Spleen (tissue), 11 donors: ENCODE measurements around the gene KRT13. TPM values are rescaled to one million over a fixed set of nuclear protein-coding genes. Genes with fewer than 3 reads are reported as not detected.

ENCODE experiments used
- DNase-seq: peaks from one replicate; pipeline ENCODE4 v3.0.0-alpha.2; 2020
- H3K27ac ChIP-seq, 8 donors: fragments of 200-600 bp; sonication (generic) in 7 of 8; 1 replicate in 4 of 8; 2 replicates in 4 of 8; pipeline versions ENCODE4 v1.5.0 to v1.8.0; 2016 to 2021; ENCODE audit warnings: inconsistent platforms in 4 of 8, mild to moderate bottlenecking in 4 of 8, moderate library complexity in 1 of 8
- H3K27me3 ChIP-seq, 7 donors: fragments of 200-600 bp; sonication (generic) in 6 of 7; replicated peaks in 1 of 7; 1 replicate in 4 of 7; 2 replicates in 3 of 7; pipeline versions ENCODE4 v1.5.0 to v1.8.0; 2016 to 2021; ENCODE audit warnings: inconsistent platforms in 3 of 7, mild to moderate bottlenecking in 1 of 7
- H3K36me3 ChIP-seq, 6 donors: fragments of 200-600 bp; sonication (generic) in 5 of 6; 1 replicate in 4 of 6; 2 replicates in 2 of 6; pipeline versions ENCODE4 v1.5.0 to v1.8.0; 2016 to 2021; ENCODE audit warnings: inconsistent platforms in 2 of 6
- H3K4me1 ChIP-seq, 6 donors: fragments of 200-600 bp; sonication (generic) in 5 of 6; 1 replicate in 3 of 6; 2 replicates in 3 of 6; pipeline versions ENCODE4 v1.5.0 to v1.8.0; 2016 to 2021; ENCODE audit warnings: inconsistent platforms in 3 of 6
- H3K4me3 ChIP-seq, 8 donors: fragments of 200-600 bp; sonication (generic) in 7 of 8; 1 replicate in 4 of 8; 2 replicates in 4 of 8; pipeline versions ENCODE4 v1.5.0 to v1.8.0; 2016 to 2021; ENCODE audit warnings: inconsistent platforms in 4 of 8, mild to moderate bottlenecking in 4 of 8, moderate library complexity in 2 of 8
- H3K9me3 ChIP-seq, 8 donors: fragments of 200-600 bp; sonication (generic) in 7 of 8; 1 replicate in 4 of 8; 2 replicates in 4 of 8; pipeline versions ENCODE4 v1.5.0 to v1.8.0; 2016 to 2021; ENCODE audit warnings: inconsistent platforms in 4 of 8
- CTCF ChIP-seq, 11 experiments: fragments of 200-600 bp in 7 of 11; fragments of 450-650 bp in 4 of 11; sonication (generic) in 4 of 11; IDR thresholded peaks in 8 of 11; conservative IDR thresholded peaks in 3 of 11; 1 replicate in 7 of 11; 2 replicates in 4 of 11; pipeline versions ENCODE4 v1.4.0 to v1.8.0; 2016 to 2021; ENCODE audit warnings: antibody characterized with exemption in 11 of 11, inconsistent platforms in 4 of 11, mild to moderate bottlenecking in 1 of 11
- POLR2A ChIP-seq, 3 donors: fragments of 450-650 bp; IDR thresholded peaks; one replicate each; pipeline ENCODE4 v1.5.1; 2017; ENCODE audit warnings: antibody characterized with exemption in 3 of 3, mild to moderate bottlenecking in 1 of 3
- POLR2AphosphoS5 ChIP-seq, 3 donors: sonication (generic); formaldehyde crosslinking; IDR thresholded peaks; one replicate each; pipeline ENCODE4 v1.5.1; 2017; ENCODE audit warnings: antibody characterized with exemption in 3 of 3
- WGBS, 5 donors: extraction: QIAGEN DNeasy Blood & Tissue Kit in 3 of 5; methylation state at CpG; one replicate each; pipeline versions ENCODE4 v1.1.5 to v1.1.7; 2013 to 2018; 5-methylcytosine and 5-hydroxymethylcytosine counted together
- intact Hi-C: fragments of 100-400 bp; cut with DNase I; formaldehyde crosslinking; loops from one replicate; pipeline ENCODE4 v1.15.0; 2023; ENCODE audit warnings: low total_unique reads
- polyA plus RNA-seq, 3 donors: library from polyadenylated mRNA; stranded (reverse); fragments of 200-250 nt; gene quantifications; one replicate each; pipeline ENCODE4 v1.2.1, GENCODE V29; 2013
- total RNA-seq, 7 donors: library from RNA; depleted of rRNA in 3 of 7; stranded (reverse); fragments of >200 nt in 3 of 7; fragmentation: NEBNext Ultra II Directional in 4 of 7; extraction: Animal tissue kit (Norgen Biotek cat#: 25700) in 4 of 7; gene quantifications; one replicate each; pipeline versions ENCODE4 v1.1.0 to v1.2.1, GENCODE V29; 2016 to 2021
- donor health status: healthy with polysubstance abuse.
- donor health status: DM: no; HTN: no; CAD: no; lungs with moderate emphysema.
- donor health status: DM: no; HTN: no; CAD: no.
- donor health status: Bipolar disorder and iron deficiency.
- donor health status: healthy.
- donor health status: DM: no; HTN: no; CAD: no.
- donor health status: DM: yes; HTN: yes; CAD: no.

Gene KRT13
- total and polyA plus RNA-seq, 10 donors: 1.6 to 26.4 (median 3.8) TPM; not detected in 7

- H3K4me3 ChIP-seq: no peak overlapping the region
- H3K36me3 ChIP-seq: no peaks in the 10 kb centered on the region
- H3K4me1 ChIP-seq: peaks cover 0 to 29% (median 4%) of the 10 kb centered on the region in 6 donors
- peak in 9 of 11 experiments; percentile 17 to 70 (median 46) for TF ChIP-seq CTCF (IDR thresholded peaks at IDR 0.05 in 8 of 11, conservative IDR thresholded peaks at IDR 0.05 in 3 of 11)
- no peak for TF ChIP-seq POLR2A (IDR thresholded peaks at IDR 0.05)
- no peak for TF ChIP-seq POLR2AphosphoS5 (IDR thresholded peaks at IDR 0.05)
- WGBS, 5 donors: 63 to 81% (median 67%) methylated on average over 11 to 29 of the region's 29 CpGs
- peaks cover 0 to 19% (median 0%) of the 10 kb centered on the region in 7 donors for H3K27me3 ChIP-seq
- H3K9me3 ChIP-seq: no peaks in the 10 kb centered on the region
- no peak overlapping the region for H3K27ac ChIP-seq
- intact Hi-C loops: no loop called here
- peak; percentile 89 for DNase-seq
Observed at GRCh38 chr17:41486809-41487530, 18.4 kb downstream of the KRT13 start.

GRCh38 chr17:41486316-41486715 is 19.1 kb downstream of the KRT13 start:
- DNase-seq: no peak
- TF ChIP-seq CTCF (IDR thresholded peaks at IDR 0.05 in 8 of 11, conservative IDR thresholded peaks at IDR 0.05 in 3 of 11) (no peak), POLR2AphosphoS5 (IDR thresholded peaks at IDR 0.05) (no peak), POLR2A (IDR thresholded peaks at IDR 0.05) (no peak)
- Histone ChIP-seq H3K27me3 (peaks cover 0 to 19% (median 0%) of the 10 kb centered on the region in 7 donors), H3K4me1 (peaks cover 0 to 26% (median 4%) of the 10 kb centered on the region in 6 donors), H3K4me3 (no peak overlapping the region), H3K27ac (no peak overlapping the region), H3K9me3 (no peaks in the 10 kb centered on the region), H3K36me3 (no peaks in the 10 kb centered on the region)
- intact Hi-C loops: no loop called here
- WGBS, 5 donors: 88 to 96% (median 90%) methylated on average over 10 to 13 of the region's 13 CpGs

- Histone ChIP-seq H3K27me3 (peaks cover 0 to 19% (median 0%) of the 10 kb centered on the region in 7 donors), H3K36me3 (no peaks in the 10 kb centered on the region), H3K4me3 (no peak overlapping the region), H3K27ac (no peak overlapping the region), H3K9me3 (no peaks in the 10 kb centered on the region), H3K4me1 (peaks cover 0 to 19% (median 2%) of the 10 kb centered on the region in 6 donors)
- 73 to 91% (median 82%) methylated on average over 7 to 8 of the region's 8 CpGs for WGBS, 5 donors
- intact Hi-C loops: no loop called here
- no peak for TF ChIP-seq CTCF (IDR thresholded peaks at IDR 0.05 in 8 of 11, conservative IDR thresholded peaks at IDR 0.05 in 3 of 11)
- TF ChIP-seq POLR2A (IDR thresholded peaks at IDR 0.05): no peak
- TF ChIP-seq POLR2AphosphoS5 (IDR thresholded peaks at IDR 0.05): no peak
- DNase-seq: no peak
Observed at GRCh38 chr17:41484920-41485904, 20.2 kb downstream of the KRT13 start.
